Lower leg skin (tissue), 3 donors: ENCODE data around the gene PHEX.

ENCODE experiments used
- CTCF ChIP-seq, 3 donors: fragments of 450-650 bp; IDR thresholded peaks; one replicate each; pipeline ENCODE4 v1.5.1; 2016; ENCODE audit warnings: antibody characterized with exemption in 3 of 3, mild to moderate bottlenecking in 3 of 3, moderate library complexity in 2 of 3
- POLR2A ChIP-seq, 2 donors: fragments of 450-650 bp; IDR thresholded peaks; one replicate each; pipeline ENCODE4 v1.6.1; 2016 to 2017; ENCODE audit warnings: antibody characterized with exemption in 2 of 2, mild to moderate bottlenecking in 1 of 2, moderate library complexity in 1 of 2

GRCh38 chrX:22095286-22095685 lies 63.2 kb downstream of the PHEX start:
- TF ChIP-seq CTCF (IDR thresholded peaks at IDR 0.05) = no peak
- no peak for TF ChIP-seq POLR2A (IDR thresholded peaks at IDR 0.05)
